ENCODE data around the gene C11orf91. TPM values are rescaled to one million over a fixed set of nuclear protein-coding genes. Genes with fewer than 3 reads are reported as not detected.

The C11orf91 gene
- total and polyA plus RNA-seq, 2 of the 4 experiments (the other 2 are of a cell fraction) = 0.10 TPM; not detected in 1

DNA sequence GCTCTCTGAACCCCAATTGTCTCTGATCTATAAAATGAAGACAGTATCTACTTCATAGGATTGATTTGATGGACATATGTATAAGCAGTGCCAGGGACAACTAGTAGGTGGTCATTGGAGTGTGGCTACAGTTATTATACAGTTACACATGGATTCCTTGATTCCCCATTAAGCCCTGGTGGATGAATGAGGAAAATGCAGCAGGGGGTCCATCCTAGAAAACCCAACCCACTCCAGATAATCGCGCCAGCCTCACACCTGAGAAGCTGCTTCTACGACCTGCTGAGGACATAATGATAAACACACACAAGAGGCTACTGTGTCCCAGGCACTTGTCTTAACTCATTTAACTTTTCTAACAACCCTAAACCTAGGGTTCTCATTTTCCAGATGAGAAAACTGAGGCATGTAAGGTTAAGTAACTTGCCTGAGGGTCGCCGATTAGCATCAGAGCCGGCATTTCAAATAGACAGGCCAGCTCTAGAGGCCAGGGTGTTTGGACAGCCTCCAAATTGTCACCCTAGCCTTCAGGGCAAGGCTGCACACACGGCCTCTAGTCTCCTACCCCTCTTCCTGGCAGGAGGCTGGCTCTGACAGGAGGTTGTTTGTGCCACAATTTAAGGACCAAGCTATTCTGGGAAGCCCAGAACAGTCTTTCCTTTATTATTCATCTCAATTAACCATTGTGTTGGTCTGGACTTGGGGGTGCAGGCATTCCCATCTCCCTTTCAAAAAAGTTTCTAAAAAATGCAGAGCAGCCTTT, 3.8 kb upstream of the C11orf91 start:
- H4K5ac ChIP-seq (ENCODE audit: low read depth, low read length) = no peak overlapping the region
- intact Hi-C loops (cut with micrococcal nuclease) (no loop called here), in situ Hi-C loops (cut with MboI; ENCODE audit: low sequenced_read_pairs) (no loop called here), dilution Hi-C loops (cut with HindIII; ENCODE audit: low sequenced_read_pairs, unreplicated experiment) (no loop called here)
- no peak overlapping the region for H3K4me2 ChIP-seq (ENCODE audit: low read depth, low read length)
- ATAC-seq (ENCODE audit: low read depth) (no peak), DNase-seq (no peak)
- peaks cover 30 to 73% of the 10 kb centered on the region in 2 experiments; a peak in 3 of 4 replicates for H3K79me1 ChIP-seq (ENCODE audit: low read depth in 1 of 2, low read length in 2 of 2)
- peak overlapping the region; percentile 26 for H2AK9ac ChIP-seq (replicated peaks; ENCODE audit: low read depth, low read length, poor library complexity)
- peaks cover 11% of the 10 kb centered on the region for H4K20me1 ChIP-seq (ENCODE audit: insufficient read depth, low read length)
- peaks cover 15% of the 10 kb centered on the region for H3K36me3 ChIP-seq (ENCODE audit: control insufficient read depth, insufficient read depth, low read length)
- no peaks in the 10 kb centered on the region for H3K27me3 ChIP-seq (ENCODE audit: control insufficient read depth, insufficient read depth, low read length)
- H3K9me3 ChIP-seq (ENCODE audit: control insufficient read depth, insufficient read depth, low read length) = no peaks in the 10 kb centered on the region
- no peak overlapping the region for H2AFZ ChIP-seq (replicated peaks; ENCODE audit: low read length, poor library complexity)
- H3K9ac ChIP-seq (ENCODE audit: low read depth, low read length) = no peak overlapping the region
- POLR2A ChIA-PET (ENCODE audit: unreplicated experiment) = no interaction called here
- H2BK20ac ChIP-seq (ENCODE audit: low read depth, low read length) = no peak overlapping the region
- H3K27ac ChIP-seq (ENCODE audit: insufficient read depth, low read length) = no peak overlapping the region
- peak overlapping the region in 1 of 2 experiments; percentile 20; a peak in 1 of 4 replicates for H4K8ac ChIP-seq (ENCODE audit: low read depth in 2 of 2, low read length in 2 of 2)
- H3K56ac ChIP-seq (ENCODE audit: extremely low read depth, insufficient read depth, low read length) = no peak overlapping the region
- peak overlapping the region; percentile 48; the same call in 1 of the 2 replicates for H2AK5ac ChIP-seq (ENCODE audit: low read depth, low read length)
- peaks cover 41% of the 10 kb centered on the region for H3K9me1 ChIP-seq (ENCODE audit: insufficient read depth, low read length)
- H3K4ac ChIP-seq (ENCODE audit: low read depth, low read length) = peak overlapping the region; percentile 43; the same call in 1 of the 2 replicates
- H3K23ac ChIP-seq (ENCODE audit: low read depth, low read length) = no peak overlapping the region
- no peak overlapping the region for H4K91ac ChIP-seq (ENCODE audit: insufficient read depth, low read depth, low read length)
- BruUV-seq (replicated peaks) = no TSS peak
- WGBS, 2 experiments (ENCODE audit: extremely low coverage in 2 of 2, insufficient read length in 1 of 2) = 51% methylated on average over 3 of the region's 7 CpGs; no CpG with 5 or more reads in 1 of the 2 experiments
- H3K4me1 ChIP-seq (ENCODE audit: control insufficient read depth, insufficient read depth, low read length) = peaks cover 27% of the 10 kb centered on the region
- H3K4me3 ChIP-seq (ENCODE audit: insufficient read depth, low read depth, low read length) = no peak overlapping the region
- no peak overlapping the region for H2BK120ac ChIP-seq (ENCODE audit: low read depth, low read length)
- no peak overlapping the region for H2BK15ac ChIP-seq (ENCODE audit: low read depth, low read length)
- H3K14ac ChIP-seq (replicated peaks; ENCODE audit: low read depth, low read length) = peak overlapping the region; percentile 39; the same call in 1 of the 2 replicates
- no peak overlapping the region for H3K18ac ChIP-seq (ENCODE audit: low read depth, low read length)
- TF ChIP-seq BHLHE40 (IDR thresholded peaks at IDR 0.05; ENCODE audit: low read depth, low read length) (no peak), CEBPB (IDR thresholded peaks at IDR 0.05; ENCODE audit: low read depth, low read length) (no peak), RAD21 (IDR thresholded peaks at IDR 0.05; ENCODE audit: low read length) (no peak), MAZ (IDR thresholded peaks at IDR 0.05; ENCODE audit: borderline replicate concordance, low read depth, low read length) (no peak), NFE2L2 (IDR thresholded peaks at IDR 0.05; ENCODE audit: low read depth, low read length) (no peak), MAFK (IDR thresholded peaks at IDR 0.05; ENCODE audit: low read depth, low read length) (no peak)
- TF ChIP-seq, protein P1, sequence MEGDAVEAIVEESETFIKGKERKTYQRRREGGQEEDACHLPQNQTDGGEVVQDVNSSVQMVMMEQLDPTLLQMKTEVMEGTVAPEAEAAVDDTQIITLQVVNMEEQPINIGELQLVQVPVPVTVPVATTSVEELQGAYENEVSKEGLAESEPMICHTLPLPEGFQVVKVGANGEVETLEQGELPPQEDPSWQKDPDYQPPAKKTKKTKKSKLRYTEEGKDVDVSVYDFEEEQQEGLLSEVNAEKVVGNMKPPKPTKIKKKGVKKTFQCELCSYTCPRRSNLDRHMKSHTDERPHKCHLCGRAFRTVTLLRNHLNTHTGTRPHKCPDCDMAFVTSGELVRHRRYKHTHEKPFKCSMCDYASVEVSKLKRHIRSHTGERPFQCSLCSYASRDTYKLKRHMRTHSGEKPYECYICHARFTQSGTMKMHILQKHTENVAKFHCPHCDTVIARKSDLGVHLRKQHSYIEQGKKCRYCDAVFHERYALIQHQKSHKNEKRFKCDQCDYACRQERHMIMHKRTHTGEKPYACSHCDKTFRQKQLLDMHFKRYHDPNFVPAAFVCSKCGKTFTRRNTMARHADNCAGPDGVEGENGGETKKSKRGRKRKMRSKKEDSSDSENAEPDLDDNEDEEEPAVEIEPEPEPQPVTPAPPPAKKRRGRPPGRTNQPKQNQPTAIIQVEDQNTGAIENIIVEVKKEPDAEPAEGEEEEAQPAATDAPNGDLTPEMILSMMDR (conservative IDR thresholded peaks at IDR 0.05; ENCODE audit: low read depth, low read length) = 0 out of 2 replicates have a peak, but pooled peaks have one; percentile 7
- CTCF ChIA-PET = no interaction called here
- H2BK5ac ChIP-seq (ENCODE audit: low read depth, low read length, poor library complexity, severe bottlenecking) = no peak overlapping the region

All from IMR-90 (cell line).